Hair follicular keratinocyte (primary cell): ENCODE measurements around the gene ZNF486. TPM values are rescaled to one million over a fixed set of nuclear protein-coding genes. Genes with fewer than 3 reads are reported as not detected.

Source experiments
- total RNA-seq: library from RNA; depleted of rRNA; stranded (reverse); fragments of >200 nt; gene quantifications from 2 replicates; pipeline ENCODE4 v1.2.3, GENCODE V29; 2015

ZNF486 gene
- total RNA-seq, result 4.4 and 5.1 TPM in 2 replicates

GRCh38 chr19:20167020-20167644 lies at the start of gene ZNF486:
Gene ZNF486, plus strand, starts transcription at chr19:20167214. Its CDS starts 117 bp downstream, at chr19:20167331.

Other genes with a start within 250 kb of the ZNF486 start
- 1.4 and 1.5 TPM in 2 replicates for gene ZNF682, start 127.7 kb upstream of the ZNF486 start, total RNA-seq
- gene ZNF90, start 89.2 kb upstream of the ZNF486 start, total RNA-seq, result 1.6 and 2.2 TPM in 2 replicates